IPS-18a (cell line): ENCODE data around the gene CPSF2.
"Not testable (repeated sequence)": the region's sequence is repeated elsewhere in the genome, so short reads cannot be mapped to it uniquely, and the experiment has no call there.

Experiments used
- H3K27ac ChIP-seq: one replicate; pipeline ENCODE4 v1.5.1; 2013; ENCODE audit warnings: low read length
- H3K27me3 ChIP-seq: one replicate; pipeline ENCODE4 v1.6.1; 2013; ENCODE audit warnings: mild to moderate bottlenecking, low read length; ENCODE audit not compliant: control insufficient read depth, insufficient read depth
- H3K36me3 ChIP-seq: one replicate; pipeline ENCODE4 v1.6.1; 2013; ENCODE audit warnings: low read depth, low read length; ENCODE audit not compliant: control insufficient read depth
- H3K4me1 ChIP-seq: one replicate; pipeline ENCODE4 v1.6.1; 2013; ENCODE audit warnings: low read depth, low read length; ENCODE audit not compliant: control insufficient read depth
- H3K4me3 ChIP-seq: one replicate; pipeline ENCODE4 v1.5.1; 2013; ENCODE audit warnings: low read length
- H3K9ac ChIP-seq: one replicate; pipeline ENCODE4 v1.6.1; 2013; ENCODE audit warnings: mild to moderate bottlenecking, low read length, moderate library complexity
- H3K9me3 ChIP-seq: one replicate; pipeline ENCODE4 v1.6.1; 2013; ENCODE audit warnings: low read depth, low read length; ENCODE audit not compliant: control insufficient read depth

Gene CPSF2

DNA sequence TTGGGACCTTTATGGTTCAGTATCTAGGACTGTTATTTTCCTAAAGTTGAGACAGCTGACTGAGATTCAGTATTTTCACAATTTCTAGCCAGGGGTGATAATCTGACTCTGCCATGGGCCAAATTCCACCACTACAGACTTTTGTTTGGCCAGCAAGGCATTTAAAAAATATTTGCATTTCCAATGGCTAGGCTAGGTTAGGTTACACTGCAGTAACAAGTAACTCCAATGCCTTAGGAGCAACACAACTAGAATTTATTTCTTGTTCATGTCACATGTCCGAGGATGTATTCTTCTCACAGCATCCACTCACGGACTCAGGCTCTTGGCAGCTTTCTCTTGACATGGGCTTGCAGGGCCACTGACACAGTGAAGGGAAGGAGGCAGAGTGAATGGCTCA lies 83.0 kb downstream of the CPSF2 start:
- Histone ChIP-seq H3K4me1 (no peaks in the 10 kb centered on the region), H3K9ac (no peak overlapping the region), H3K36me3 (no peaks in the 10 kb centered on the region), H3K27me3 (no peaks in the 10 kb centered on the region), H3K4me3 (no peak overlapping the region), H3K9me3 (no peaks in the 10 kb centered on the region), H3K27ac (no peak overlapping the region)

DNA sequence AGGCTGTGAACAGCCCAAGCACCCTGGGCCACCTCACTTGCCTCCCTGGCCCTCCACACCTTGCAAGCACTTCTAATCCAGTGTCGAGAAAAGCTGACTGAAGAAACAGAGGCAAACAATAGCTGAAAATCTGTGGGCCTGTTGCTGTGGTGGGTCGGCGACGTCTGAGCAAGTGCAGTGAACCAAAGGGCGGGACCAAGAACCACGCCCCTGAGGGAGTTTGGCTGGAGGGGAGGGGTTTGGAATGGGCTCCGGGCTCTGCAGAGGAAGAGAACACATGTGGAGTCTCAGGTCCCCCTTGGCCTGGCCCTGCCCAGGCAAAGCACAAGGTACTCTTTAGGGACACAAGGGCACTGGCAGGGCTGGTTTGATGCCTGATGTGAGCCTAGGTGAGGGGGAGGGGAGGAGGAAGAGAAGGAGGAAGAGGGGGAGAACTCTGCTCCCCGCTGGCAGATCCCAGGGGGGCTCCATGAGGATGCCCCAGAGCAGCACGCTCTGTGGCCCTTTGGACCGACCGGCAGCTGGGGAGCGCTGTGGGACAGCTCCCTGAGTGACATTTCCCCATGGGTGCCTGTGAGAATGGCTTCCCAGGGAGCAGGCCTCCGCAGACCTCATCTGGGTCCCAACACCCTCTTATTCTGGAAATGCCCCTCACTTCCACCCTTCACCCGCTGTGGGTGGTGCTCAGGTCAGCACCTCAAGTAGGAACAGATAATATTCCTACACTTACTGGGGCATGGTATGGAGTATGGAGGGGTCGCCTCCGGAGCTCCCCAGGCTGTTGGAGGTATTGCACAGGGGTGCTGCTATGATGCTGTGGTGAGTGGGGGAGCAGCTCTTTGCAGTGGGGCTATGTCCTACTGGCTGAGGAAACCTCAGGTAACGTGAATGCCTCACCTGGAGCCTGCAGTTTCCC lies 85.5 kb downstream of the CPSF2 start:
- Histone ChIP-seq H3K4me1 (no peaks in the 10 kb centered on the region), H3K36me3 (no peaks in the 10 kb centered on the region), H3K27ac (no peak overlapping the region), H3K9ac (no peak overlapping the region), H3K9me3 (no peaks in the 10 kb centered on the region), H3K4me3 (no peak overlapping the region), H3K27me3 (no peaks in the 10 kb centered on the region)

DNA sequence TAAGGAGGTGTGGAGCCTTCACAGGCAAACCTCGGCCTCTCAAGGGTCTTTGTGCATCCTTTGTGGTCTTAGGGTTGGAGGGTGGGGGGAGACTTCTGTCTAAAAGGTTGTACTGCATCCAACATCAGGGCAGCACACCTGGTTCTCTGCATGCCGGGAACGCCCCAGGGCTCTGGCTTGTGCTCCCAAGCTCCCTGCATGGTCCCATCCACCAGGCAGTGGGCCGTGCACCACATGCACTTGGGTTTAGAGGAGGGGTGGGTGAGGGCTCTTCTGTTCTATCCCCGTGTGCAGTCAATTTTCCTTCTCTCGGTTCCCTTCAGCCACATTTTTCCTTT lies 86.1 kb downstream of the CPSF2 start:
- no peaks in the 10 kb centered on the region for H3K27me3 ChIP-seq

DNA sequence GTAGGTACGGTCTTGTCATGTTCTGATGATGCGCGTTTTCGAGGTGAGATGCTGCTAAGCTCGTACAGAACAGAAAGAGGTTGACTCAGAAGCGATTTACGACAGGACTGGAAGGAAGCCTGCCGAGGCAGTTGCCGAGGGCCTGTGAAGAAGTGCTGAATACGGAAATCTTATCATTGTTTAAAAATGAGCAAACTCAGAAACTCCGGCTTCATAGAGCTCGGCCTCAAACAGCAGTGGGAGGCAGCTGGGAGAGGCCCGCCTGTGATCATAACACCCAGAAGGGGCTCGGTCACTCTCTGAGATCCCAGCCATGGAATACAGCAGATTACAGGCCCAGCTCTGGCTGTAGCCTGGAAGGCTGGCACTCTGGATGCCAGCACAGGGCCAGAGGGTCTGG lies 87.4 kb downstream of the CPSF2 start:
- H3K27ac ChIP-seq = no peak overlapping the region
- no peaks in the 10 kb centered on the region for H3K27me3 ChIP-seq
- no peak overlapping the region for H3K4me3 ChIP-seq
- no peaks in the 10 kb centered on the region for H3K36me3 ChIP-seq
- H3K9ac ChIP-seq = no peak overlapping the region
- H3K4me1 ChIP-seq = no peaks in the 10 kb centered on the region
- no peaks in the 10 kb centered on the region for H3K9me3 ChIP-seq

More for the DNA sequence above, 86.1 kb downstream of the CPSF2 start:
- Histone ChIP-seq H3K9ac (no peak overlapping the region), H3K36me3 (no peaks in the 10 kb centered on the region), H3K27ac (no peak overlapping the region), H3K4me3 (no peak overlapping the region), H3K9me3 (no peaks in the 10 kb centered on the region), H3K4me1 (no peaks in the 10 kb centered on the region)

DNA sequence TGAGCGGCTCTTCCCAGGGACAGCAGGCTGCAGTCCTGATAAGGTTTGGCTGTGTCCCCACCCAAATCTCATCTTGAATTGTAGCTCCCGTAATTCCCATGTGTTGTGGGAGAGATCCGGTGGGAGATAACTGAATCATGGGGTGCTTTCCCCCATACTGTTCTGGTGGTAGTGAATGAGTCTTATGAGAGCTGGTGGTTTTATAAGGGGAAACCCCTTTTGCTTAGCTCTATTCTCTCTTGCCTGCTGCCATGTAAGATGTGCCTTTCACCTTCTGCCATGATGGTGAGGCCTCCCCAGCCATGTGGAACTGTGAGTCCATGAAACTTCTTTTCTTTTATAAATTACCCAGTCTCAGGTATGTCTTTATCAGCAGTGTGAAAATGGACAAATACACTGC lies 91.4 kb downstream of the CPSF2 start:
- H3K27me3 ChIP-seq, H3K4me1 ChIP-seq, H3K36me3 ChIP-seq: not testable (repeated sequence)

DNA sequence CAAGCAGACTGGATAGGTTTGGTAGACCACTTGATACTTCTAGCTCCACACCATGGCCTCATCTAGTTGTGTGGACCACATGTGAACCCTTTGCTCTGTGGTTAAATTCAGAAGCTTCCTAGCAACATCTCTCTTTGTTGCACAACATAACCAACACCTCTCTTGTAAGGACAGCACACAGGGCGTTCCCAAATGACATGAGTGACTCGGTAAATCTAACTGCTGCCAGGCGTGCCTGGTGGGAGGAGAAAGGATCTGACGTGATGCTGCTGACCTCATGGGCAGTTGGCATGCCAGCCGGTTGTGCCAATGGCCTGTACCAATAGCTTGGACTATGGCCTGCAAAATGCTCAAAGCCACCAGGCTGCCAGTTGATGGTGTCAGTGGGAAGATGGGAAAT lies 93.8 kb downstream of the CPSF2 start:
- Histone ChIP-seq H3K4me1 (no peaks in the 10 kb centered on the region), H3K36me3 (no peaks in the 10 kb centered on the region), H3K27me3 (no peaks in the 10 kb centered on the region), H3K27ac (no peak overlapping the region), H3K9me3 (no peaks in the 10 kb centered on the region), H3K4me3 (no peak overlapping the region), H3K9ac (no peak overlapping the region)

More for the DNA sequence above, 91.4 kb downstream of the CPSF2 start:
- not testable (repeated sequence) for H3K4me3 ChIP-seq, H3K27ac ChIP-seq, H3K9me3 ChIP-seq, H3K9ac ChIP-seq

DNA sequence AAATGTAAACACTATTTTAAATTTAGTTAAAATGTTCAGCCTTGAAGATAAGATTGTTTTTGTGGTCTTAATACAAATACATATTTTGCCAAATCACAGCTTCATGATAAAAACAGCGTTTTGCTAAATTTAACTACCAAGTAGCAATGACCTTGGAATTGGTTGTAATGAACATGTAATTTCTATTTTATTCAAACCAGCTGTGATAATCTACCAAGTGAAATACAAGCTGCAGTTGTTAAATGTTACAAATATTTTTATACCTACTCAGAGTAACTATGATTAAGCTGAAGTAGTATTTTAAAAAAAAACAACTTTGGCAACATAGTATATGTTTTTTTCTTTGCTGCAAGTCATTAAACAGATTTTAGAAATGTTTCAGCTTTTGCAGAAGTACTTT lies 96.2 kb downstream of the CPSF2 start:
- Histone ChIP-seq H3K4me3 (no peak overlapping the region), H3K27me3 (no peaks in the 10 kb centered on the region), H3K9ac (no peak overlapping the region), H3K4me1 (no peaks in the 10 kb centered on the region), H3K36me3 (no peaks in the 10 kb centered on the region), H3K9me3 (no peaks in the 10 kb centered on the region), H3K27ac (no peak overlapping the region)
